ENCODE data around the gene TMED6.

TMED6 gene

DNA sequence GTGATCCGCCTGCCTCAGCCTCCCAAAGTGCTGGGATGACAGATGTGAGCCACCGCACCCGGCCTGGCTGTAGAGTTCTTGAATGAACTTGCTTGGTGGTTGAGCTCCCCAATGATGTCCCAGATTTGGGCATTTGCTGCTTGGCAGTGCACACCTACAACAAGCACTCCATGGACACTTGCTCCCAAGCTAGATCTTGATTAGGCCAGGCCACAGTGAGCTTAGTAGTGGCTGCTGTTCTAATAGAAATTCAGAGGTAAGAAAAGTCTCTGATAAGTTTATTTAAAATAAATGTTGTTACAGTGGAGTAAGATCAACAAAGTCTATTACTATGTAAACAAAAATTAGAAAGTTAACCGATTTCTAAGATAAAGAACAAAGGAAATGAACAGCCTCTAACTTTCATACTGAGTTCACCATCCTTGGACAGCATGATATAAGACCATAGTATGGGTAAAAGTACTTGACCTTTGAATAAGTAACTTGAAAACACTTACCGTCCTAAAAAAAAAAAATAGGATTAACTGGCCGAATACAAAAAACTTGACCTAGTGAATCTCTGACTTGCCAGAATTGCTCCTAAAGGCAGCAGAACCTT is 951 bp downstream of the TMED6 start:
- DNase-seq, result no peak

DNA sequence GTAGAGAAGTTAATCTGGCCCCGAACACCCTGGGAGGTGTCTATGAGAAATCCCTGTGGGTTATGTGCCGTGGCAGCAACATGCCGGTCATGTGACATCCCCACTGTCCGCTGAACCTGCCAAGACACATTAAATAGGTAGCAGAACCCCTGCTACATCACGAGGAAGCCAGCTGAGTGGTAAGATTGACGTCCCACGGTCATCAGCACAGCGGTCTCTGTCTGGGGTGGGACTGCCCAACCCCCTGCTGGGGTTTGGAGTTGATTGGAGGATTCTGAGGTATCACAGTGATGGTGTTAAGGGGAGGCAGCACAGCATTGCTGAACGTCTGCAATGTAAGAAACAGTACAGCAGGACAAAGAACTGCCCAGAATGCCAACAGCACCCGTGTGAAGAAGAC is 2.0 kb downstream of the TMED6 start:
- DNase-seq, result no peak

DNA sequence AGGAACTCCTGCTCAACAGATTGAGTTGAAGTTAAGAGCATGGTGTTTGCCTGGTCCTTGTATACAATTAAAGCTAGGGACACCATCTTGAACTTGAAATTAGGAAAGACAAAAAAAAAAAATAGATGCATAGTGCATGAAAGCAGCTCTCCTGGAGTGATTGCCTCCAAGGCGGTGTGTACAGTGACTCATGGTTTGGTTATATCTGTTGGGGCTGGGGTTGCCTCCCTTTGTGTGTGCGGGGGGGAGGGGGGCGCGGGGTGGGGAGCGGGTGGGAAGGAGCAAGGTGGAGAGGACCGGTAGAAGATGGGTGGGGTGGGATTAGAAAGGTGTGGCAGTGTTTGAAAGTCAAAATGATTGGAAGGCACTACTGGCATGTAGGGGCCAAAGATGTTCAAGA is 3.4 kb downstream of the TMED6 start:
- no peak for DNase-seq

DNA sequence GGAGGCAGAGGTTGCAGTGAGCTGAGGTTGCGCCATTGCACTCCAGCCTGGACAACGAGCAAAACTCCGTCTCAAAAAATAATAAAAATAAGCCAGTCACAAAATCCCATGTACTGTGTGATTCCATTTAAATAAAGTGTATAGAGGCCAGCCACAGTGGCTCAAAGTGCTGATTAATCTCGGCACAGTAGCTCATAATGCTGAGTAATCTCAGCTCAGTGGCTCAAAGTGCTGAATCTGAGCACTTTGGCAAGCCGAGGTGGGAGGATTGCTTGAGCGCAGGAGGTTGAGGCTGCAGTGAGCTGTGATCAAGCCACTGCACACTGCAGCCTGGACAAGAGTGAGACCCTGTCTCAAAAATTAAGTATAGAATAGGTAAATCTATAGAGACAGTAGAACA is 4.9 kb downstream of the TMED6 start:
- no peak for DNase-seq

DNA sequence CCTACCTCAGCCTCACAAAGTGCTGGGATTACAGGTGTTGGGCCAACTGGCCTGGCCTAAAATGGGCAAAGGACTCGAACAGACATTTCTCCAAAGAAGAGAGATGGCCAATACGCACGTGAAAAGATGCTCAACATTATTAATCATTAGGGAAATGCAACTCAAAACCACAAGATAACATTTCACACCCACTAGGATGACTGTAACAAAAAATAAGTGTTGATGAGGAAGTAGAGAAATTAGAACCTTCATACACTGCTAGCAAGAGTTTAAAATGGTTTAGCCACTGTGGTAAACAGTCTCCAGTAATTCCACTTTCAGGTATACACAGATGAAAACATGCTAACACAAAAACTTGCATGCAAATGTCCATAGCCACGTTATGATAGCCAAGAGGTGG is 5.7 kb downstream of the TMED6 start:
- DNase-seq, result peak in 1 of 5 experiments; percentile 16

DNA sequence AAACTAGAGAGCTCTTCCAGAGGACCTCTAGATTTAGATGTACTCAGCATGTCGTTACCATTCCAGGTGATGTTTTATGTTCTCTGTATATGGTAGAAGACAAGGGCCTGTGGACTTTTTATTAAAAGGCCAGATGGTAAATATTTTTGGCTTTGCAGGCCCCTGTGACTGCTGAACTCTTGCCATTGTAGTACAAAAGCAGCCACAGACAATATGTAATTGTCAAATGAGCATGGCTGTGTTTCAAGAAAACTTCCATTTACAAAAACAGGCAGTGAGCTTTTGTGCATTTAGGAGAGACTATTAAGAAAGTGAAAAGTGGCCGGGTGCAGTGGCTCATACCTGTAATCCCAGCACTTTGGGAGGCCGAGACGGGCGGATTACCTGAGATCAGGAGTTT is 7.4 kb downstream of the TMED6 start:
- DNase-seq, result no peak

DNA sequence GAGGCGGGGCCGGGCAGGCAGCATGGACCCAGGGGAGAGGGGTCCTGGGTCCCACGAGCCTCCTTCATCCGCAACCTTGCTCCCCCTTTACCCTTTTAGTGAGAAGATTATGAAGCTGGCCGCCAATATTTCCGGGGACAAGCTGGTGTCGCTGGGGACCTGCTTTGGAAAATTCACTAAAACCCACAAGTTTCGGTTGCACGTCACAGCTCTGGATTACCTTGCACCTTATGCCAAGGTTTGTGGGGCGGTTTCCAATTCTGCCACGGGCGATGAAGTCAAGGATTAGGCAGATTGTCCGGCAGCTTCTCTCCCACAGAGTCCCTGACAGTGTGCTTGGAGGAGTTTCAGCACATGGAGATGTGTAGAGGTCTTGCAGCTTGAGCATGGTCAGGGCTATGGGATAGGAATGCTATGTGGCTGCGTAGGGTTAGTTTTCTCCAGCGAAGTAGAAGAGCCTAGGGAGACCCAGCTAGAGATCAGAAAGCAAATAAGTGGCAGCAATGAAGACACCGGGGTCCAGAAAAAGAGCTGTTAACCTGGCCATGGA is 11.4 kb downstream of the TMED6 start:
- DNase-seq, result peak in 1 of 5 experiments; percentile 42

DNA sequence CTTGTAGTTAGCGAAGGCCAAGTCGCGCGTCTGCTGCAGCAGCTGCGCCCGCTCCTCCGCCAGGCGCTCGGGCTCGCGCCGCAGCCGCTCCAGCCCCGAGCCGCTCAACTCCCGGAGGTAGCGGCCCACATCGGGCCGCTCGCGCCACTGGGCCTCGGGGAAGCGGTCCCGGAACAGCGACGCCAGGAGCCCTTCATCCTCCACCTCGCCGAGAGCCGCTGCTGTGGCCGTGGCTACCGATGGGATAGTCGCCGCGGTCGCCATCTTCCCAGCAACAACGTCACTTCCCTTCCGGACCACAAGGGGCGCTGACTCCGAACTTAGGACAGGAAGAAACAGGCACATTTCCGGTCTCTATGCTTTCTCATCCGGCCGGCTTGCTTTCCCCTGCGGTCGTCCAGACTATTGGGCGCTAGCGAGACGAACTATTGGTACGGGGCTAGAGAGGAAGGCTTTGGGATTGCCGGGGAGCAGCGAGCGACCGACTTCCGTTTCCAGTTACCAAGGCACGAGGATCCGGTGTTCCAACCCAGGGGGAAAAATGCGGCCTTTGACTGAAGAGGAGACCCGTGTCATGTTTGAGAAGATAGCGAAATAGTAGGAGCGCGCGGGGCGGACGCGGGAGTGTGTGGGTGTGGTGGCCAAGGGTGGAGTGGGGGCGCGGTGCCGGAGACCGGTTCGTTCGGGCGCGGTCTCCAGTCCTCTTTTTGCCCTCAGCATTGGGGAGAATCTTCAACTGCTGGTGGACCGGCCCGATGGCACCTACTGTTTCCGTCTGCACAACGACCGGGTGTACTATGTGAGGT is 12.1 kb downstream of the TMED6 start, which contains the start of the genes COG8 and NIP7:
Gene COG8 (minus strand): TSS at position 276 of the 806 bp plus-strand sequence. CDS start 12 bp downstream, at position 264.
Gene NIP7 (plus strand): TSS at position 484 of the 806 bp plus-strand sequence. CDS start 58 bp downstream, at position 542.
- DNase-seq, result peak; percentile 73 to 94 (median 87)

DNA sequence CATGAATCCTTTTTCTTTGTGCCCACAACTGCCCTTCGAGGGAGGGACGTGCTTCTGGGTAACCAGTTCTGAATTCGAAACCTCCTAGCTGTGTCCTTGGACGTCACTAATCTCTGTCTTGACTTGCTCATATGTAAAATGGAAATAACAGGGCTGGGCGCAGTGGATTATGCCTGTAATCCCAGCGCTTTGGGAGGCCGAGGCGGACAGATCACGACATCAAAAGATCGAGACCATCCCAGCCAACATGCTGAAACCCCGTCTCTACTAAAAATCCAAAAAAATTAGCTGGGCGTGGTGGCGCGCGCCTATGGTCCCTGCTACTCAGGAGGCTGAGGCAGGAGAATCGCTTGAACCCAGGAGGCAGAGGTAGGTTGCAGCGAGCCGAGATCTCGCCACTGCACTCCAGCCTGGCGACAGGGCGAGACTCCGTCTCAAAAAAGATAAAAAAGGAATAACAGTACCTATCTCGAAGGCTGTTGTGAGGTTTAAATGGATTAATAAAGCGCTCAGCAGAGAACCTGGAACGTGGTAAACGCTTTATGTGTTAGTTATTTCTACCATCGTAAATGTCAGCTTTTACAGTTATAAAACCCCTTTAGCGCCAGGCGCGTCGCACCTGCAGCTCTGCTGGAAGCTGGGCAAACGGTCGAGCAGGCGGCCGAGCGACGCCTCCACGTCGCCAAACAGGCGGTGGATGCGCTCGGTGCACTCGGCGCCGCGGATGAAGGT is 12.9 kb downstream of the TMED6 start:
- DNase-seq, result peak in 1 of 5 experiments; percentile 19

DNA sequence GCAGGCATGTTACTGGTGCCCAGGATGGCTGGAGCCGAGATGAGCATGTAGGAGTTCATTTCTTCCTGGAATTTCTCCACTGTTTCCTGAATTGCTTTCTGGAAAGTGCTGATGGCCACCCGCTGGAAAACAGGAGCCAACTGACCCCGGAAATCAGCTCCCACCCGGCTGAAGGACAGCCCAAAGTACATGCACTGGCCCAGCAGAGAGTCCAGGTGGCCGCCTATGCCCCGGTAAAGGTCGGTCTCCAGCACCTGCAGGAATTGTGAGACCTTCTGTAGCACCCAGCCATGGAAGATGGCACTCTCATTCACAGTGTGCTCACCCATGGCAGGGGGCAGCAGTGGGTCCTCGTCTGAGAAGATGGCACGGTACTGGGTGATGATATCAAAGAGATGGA is 16.9 kb downstream of the TMED6 start:
- DNase-seq, result no peak

DNA sequence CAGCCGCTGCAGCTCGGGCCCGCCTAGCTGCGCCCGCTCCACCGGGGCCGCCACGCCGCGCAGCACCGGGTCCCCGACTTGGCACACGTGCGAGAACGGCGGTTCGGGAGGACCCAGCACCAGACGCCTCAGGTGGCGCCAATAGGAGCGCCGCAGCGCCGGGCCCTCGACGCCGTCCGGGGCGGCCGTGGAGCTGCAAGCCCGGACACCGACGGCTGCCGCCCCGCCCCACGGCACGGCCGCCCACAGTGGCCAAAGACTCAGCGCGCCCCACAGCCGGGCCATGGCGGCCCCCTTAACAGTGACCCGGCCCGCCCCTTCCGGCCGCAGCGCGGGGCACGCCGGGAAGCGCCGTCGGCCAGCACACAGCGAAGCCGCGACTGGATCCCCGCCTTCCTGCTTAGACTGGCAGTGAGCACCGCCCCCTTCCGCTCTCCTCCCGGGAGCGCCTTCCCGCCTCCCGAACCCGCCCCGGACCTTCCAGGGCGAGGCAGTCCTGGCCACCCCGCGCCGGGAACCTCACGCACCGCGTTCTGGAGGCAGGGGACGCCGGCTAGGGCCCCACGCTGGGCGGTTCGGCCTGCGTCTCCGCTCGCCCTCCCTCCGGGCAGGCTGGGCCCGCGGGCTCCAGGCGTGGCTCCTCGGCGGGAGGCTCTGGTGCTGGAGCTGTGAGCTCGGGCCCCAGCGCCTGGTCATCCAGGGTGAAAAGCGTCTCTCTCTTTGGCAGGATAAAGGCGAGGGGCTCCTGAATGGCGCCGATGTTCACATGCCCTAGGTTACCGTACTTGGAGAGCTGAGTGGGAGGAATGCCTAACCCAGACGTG is 21.1 kb downstream of the TMED6 start, which contains the start of gene PDF:
Gene PDF (minus strand): TSS at position 303 of the 824 bp plus-strand sequence. CDS start 18 bp downstream, at position 285.
- DNase-seq, result peak; percentile 74 to 88 (median 76)

DNA sequence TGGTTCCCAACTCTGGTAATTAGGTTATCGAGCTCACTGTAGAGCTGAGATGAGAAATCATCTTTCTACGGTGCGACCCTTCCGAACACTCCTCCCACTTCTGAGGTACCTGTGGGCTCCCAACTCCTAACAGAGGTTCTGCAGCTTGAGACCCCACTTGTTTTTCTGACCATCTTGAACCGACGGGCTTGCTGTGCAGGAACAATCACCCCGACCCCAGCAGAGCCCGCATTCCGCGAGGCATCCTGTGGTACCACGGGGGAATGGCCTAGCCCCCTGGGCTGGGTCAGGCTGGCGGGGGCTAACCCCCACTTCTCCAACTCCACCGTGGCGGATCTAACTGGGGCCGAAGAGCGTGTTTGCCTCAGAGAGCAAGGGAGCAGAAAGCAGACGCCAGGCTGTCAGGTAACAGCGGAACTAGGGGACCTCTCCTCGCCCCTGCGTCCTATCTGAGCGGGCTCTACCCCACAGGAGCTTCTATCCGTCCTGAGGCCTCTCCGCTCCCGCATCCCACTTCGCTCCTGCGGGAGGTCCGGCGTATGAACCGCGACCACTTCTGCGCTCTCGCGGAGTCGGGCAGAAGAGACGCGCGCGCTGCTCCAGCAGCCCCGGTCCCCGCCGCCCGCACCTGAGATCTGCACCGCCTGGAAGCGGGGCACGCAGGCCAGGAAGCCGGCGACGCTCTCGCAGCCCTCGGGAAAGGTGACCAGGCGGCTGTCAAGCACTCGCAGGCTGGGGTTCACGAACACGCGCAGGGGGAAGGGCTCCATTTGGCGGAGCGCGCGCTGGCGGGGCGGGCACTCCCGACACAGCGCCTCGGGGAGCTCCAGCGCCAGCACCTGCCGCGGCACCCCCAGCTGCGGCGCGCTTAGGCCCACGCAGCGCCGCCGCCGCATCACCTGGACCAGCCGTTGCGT is 22.0 kb downstream of the TMED6 start:
- DNase-seq, result peak in 2 of 5 experiments; percentile 30 to 70

DNA sequence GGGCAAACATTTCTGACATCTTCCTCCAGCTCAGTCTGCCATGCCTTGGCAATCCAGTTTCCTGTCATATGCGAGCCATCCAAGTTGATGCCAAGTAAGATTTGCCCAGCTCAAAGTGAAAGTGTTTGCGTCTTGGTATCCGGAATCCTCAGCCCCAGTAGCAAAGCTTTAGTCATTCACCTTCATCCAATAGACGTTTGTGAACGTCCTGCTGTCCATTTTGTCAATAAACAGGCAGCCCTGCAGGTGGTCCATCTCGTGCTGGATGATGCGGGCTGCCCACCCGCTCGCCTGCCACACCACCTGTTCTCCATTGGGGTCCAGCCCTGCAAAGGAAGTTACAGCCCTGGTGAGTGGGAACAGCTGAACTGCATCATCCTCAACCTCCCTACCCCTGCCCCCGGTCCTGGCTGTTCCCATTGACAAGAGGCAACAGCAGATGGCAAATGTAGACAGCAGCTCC is 22.7 kb downstream of the TMED6 start:
- peak in 1 of 5 experiments; percentile 74 for DNase-seq

DNA sequence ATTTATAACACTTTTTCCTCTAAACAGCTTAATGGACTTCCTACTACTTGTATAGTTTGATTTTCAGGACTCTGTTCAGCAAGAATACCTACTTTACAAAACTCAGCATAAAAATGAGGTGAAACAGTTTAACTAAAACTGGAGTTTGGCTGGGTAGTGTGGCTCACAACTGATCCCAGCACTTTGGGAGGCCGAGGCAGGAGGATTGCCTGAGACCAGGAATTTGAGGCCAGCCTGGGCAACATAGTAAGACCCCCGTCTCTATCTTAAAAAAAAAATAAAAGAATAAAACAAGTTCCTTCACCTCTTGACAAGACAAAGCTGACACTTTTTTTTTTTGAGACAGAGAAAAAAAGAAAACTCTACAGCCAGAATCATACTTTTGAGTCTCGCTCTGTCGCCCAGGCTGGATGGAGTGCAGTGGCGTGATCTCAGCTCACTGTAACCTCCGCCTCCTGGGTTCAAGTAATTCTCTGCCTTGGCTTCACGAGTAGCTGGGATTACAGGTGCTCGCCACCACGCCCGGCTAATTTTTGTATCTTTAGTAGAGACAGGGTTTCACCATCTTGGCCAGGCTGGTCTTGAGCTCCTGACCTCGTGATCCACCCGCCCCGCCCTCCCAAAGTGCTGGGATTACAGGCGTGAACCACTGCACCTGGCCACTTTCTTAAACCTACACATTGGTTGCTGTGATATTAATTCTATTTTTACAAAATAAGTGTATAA is 23.8 kb downstream of the TMED6 start:
- no peak for DNase-seq

DNA sequence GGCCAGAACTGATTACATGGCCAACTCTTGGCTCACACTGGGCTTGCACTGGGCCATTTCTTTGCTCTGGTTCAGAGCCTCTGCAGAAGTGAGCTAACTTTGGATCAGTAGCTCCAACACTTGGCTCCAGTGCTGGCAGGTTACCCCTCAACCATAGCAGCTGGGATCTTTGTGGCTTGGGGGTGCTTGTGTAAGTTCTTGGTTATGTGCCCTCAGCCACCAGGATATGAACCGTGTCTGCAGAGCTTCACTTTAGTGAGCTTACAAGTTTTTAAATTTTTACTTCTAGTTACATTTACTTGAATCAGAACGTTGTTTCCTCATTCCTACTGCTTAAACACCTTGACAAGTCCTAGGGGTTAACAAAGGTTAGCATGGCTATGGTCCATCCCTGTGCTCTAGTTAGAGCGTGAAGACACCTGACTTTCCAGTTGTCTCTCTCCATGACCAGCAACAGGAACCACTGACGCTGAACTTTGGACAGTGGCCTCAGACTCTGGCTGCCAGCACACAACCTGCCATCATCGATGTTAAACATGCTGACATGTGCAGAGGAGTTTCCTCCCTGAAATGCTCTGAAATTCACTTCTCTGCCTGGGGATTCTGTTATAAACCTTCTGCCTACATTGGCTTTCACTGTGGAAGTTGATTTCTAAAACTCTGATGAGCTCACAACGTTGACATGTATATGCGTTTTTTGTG is 25.3 kb downstream of the TMED6 start:
- no peak for DNase-seq

DNA sequence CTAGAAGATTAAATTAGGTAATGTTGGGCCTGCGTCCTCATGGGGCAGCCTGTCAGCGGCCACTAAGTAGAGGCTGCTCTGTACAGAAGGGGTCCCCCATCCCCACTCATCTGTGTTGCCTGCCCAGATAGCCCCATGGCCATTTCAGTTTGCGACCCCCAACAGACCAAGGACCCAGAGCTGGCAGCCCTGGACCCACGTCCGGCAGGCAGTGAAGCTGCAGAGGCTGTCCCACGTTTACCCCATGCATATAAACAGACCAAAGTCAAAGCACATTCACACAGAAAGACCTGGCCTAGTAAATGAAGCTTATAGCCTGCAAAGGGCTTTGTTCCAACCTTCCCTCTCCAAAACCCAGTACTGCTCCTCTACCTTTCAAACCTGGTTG is 25.8 kb downstream of the TMED6 start:
- no peak for DNase-seq

DNA sequence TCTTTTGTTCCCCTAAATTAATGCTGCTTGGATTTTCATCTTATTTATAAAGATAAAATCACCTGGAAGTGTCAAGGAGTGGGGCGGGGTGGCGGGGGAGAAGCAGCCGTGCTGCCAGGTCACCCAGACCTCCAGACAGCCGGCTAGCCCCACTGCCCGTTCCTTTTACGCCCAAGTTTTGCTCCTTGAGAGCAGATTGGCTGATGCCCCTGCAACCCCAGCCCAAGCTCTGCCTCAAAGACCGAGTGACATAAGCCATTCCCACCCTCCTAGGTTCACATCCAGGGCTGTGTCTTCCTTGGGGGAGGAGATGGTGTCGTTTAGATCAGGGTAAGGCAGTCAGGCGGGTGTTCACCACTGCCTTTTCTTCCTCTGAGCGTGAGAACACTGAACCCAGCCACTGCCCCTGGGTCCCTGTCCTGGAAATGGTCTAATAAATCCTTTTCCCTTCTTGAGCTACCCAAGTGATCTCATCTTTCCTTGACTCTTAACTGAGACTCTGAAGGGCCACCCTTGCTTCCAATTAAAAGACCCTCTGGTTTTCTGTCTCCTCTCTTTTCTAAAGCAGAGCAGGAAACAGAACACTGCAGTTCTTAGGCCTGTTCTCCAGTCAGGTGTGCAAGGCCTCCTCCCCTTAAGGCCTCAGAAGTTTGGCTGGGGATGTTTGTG is 26.9 kb downstream of the TMED6 start:
- DNase-seq, result no peak

DNA sequence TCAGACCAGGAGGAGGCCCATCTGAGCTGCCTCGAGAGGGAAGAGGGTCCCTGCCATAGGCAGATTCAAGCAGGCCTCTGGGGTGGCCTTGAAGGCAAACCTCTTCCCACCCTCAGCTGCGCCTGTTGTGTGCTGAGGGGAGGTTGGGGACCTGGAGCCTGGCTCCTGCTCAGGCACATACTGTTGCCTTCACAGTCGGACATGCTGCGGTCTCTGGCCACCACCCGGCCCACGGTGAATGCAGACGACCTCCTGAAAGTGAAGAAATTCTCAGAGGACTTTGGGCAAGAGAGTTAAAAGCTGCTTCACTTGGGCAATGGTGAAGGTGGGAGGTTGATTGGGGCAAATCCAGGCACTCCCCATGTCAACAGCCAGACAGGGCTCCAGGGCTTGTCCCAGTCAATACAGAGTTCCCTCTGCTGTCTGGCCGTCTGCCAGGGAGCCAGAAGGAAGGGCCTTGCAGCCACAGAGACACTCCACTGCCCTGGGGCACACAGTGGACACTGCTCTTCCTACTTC is 27.5 kb downstream of the TMED6 start:
- DNase-seq, result no peak

DNA sequence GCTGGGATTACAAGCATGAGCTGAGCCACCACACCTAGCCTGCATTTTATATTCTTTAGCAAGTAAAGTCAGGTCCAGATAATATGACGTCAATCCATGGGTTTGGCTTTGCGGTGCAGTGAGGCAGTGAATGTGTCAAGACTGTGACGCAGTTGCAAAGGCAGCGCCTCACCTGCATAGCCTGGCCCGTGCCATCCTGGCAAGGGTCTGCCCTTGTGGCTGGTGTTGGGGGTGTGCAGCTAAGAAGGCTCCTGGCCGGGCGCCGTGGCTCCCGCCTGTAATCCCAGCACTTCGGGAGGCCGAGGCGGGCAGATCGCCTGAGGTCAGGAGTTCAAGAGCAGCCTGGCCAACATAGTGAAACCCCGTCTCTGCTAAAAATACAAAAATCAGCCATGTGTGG is 28.2 kb downstream of the TMED6 start:
- no peak for DNase-seq
